Common myeloid progenitor, CD34-positive (primary cell): Measurements from ENCODE around the gene CRTC1.

Experiments used
- CTCF ChIA-PET: fragments of 350-600 bp; sonication (Branson Sonifier 250); formaldehyde crosslinking; loops from one replicate; lab custom pipeline; 2021; ENCODE audit warnings: antibody characterized with exemption; lab: Charles Lee
- POLR2A ChIA-PET: fragments of 350-600 bp; sonication (Branson Sonifier 250); formaldehyde crosslinking; loops from one replicate; lab custom pipeline; 2021; ENCODE audit warnings: antibody characterized with exemption; lab: Charles Lee
- DNase-seq, 3 donors: peaks; one replicate each; pipeline versions ENCODE4 v3.0.0 to v3.0.0-alpha.2; 2013
- H3K27ac ChIP-seq, 2 experiments: 1 replicate in 1 of 2; 2 replicates in 1 of 2; pipeline ENCODE4 v1.7.0; 2013; ENCODE audit warnings: inconsistent platforms in 2 of 2, low read length in 2 of 2, mild to moderate bottlenecking in 2 of 2, low read depth in 1 of 2, moderate library complexity in 1 of 2; ENCODE audit not compliant: severe bottlenecking in 2 of 2, insufficient read depth in 1 of 2, poor library complexity in 1 of 2
- H3K27me3 ChIP-seq, 5 experiments: replicated peaks in 2 of 5; 1 replicate in 3 of 5; 2 replicates in 2 of 5; pipeline versions ENCODE4 v1.6.1 to v1.7.0; 2013; ENCODE audit warnings: low read length in 4 of 5, mild to moderate bottlenecking in 2 of 5, moderate library complexity in 2 of 5, inconsistent platforms in 1 of 5; ENCODE audit not compliant: insufficient read depth in 5 of 5, control insufficient read depth in 4 of 5
- H3K36me3 ChIP-seq, 4 experiments: 1 replicate in 2 of 4; 2 replicates in 2 of 4; pipeline versions ENCODE4 v1.6.1 to v1.7.0; 2013; ENCODE audit warnings: low read length in 3 of 4, control low read depth in 1 of 4, mild to moderate bottlenecking in 1 of 4; ENCODE audit not compliant: control insufficient read depth in 4 of 4, insufficient read depth in 4 of 4
- H3K4me1 ChIP-seq, 4 experiments: 1 replicate in 3 of 4; 2 replicates in 1 of 4; pipeline versions ENCODE4 v1.6.1 to v1.7.1; 2013; ENCODE audit warnings: low read length in 3 of 4, mild to moderate bottlenecking in 3 of 4, control low read depth in 1 of 4, inconsistent platforms in 1 of 4, moderate library complexity in 1 of 4; ENCODE audit not compliant: control insufficient read depth in 4 of 4, insufficient read depth in 4 of 4; ENCODE audit errors: control extremely low read depth in 1 of 4
- H3K4me3 ChIP-seq, 7 experiments: 1 replicate in 4 of 7; 2 replicates in 3 of 7; pipeline versions ENCODE4 v1.5.1 to v1.7.0; 2013; ENCODE audit warnings: mild to moderate bottlenecking in 7 of 7, low read length in 6 of 7, moderate library complexity in 6 of 7, inconsistent platforms in 2 of 7, low read depth in 2 of 7, control low read depth in 1 of 7; ENCODE audit not compliant: insufficient read depth in 4 of 7, control insufficient read depth in 1 of 7; ENCODE audit errors: extremely low read depth in 1 of 7
- H3K9me3 ChIP-seq, 5 experiments: 1 replicate in 4 of 5; 2 replicates in 1 of 5; pipeline versions ENCODE4 v1.6.1 to v1.7.1; 2013; ENCODE audit warnings: low read length in 4 of 5, mild to moderate bottlenecking in 2 of 5, inconsistent platforms in 1 of 5, low read depth in 1 of 5, moderate library complexity in 1 of 5; ENCODE audit not compliant: control insufficient read depth in 4 of 5, insufficient read depth in 2 of 5; ENCODE audit errors: control extremely low read depth in 1 of 5
- WGBS: methylation state at CpG from one replicate; pipeline ENCODE4 v1.1.5; 2013; ENCODE audit not compliant: insufficient coverage; 5-methylcytosine and 5-hydroxymethylcytosine counted together

CRTC1 gene

GRCh38 chr19:18647371-18647767 lies 36.1 kb upstream of the CRTC1 start:
- Histone ChIP-seq H3K36me3 (peaks cover 0 to 5% (median under 1%) of the 10 kb centered on the region in 4 experiments), H3K4me3 (no peak overlapping the region), H3K9me3 (no peaks in the 10 kb centered on the region), H3K27me3 (no peaks in the 10 kb centered on the region), H3K4me1 (peaks cover 0 to 52% (median 42%) of the 10 kb centered on the region in 4 experiments), H3K27ac (no peak overlapping the region)
- no peak for DNase-seq
- CTCF ChIA-PET: interaction anchor here (2.1 kb wide), 1 partner anchor 54 kb away, joined by 6 read pairs; no protein-coding TSS in a partner anchor
- 100% methylated on average over 1 of the region's 1 CpG for WGBS
- POLR2A ChIA-PET: no interaction called here

- Histone ChIP-seq H3K27me3 (no peaks in the 10 kb centered on the region), H3K4me1 (peaks cover 0 to 52% (median 42%) of the 10 kb centered on the region in 4 experiments), H3K36me3 (peaks cover 0 to 5% (median under 1%) of the 10 kb centered on the region in 4 experiments), H3K4me3 (no peak overlapping the region), H3K27ac (no peak overlapping the region), H3K9me3 (no peaks in the 10 kb centered on the region)
- DNase-seq: no peak
- CTCF ChIA-PET: interaction anchor here (1.4 to 2.1 kb wide), 2 partner anchors 54 to 159 kb away, joined by 3 to 6 read pairs; no protein-coding TSS in a partner anchor
- POLR2A ChIA-PET: no interaction called here
- WGBS: 96% methylated on average over 8 of the region's 10 CpGs
Measured at GRCh38 chr19:18647807-18648206, 35.7 kb upstream of the CRTC1 start.

- Histone ChIP-seq H3K36me3 (peaks cover 0 to 5% (median under 1%) of the 10 kb centered on the region in 4 experiments), H3K4me1 (peaks cover 0 to 52% (median 42%) of the 10 kb centered on the region in 4 experiments), H3K4me3 (peak overlapping the region in 5 of 7 experiments; percentile 26 to 68 (median 52)), H3K27me3 (no peaks in the 10 kb centered on the region), H3K27ac (no peak overlapping the region), H3K9me3 (no peaks in the 10 kb centered on the region)
- WGBS: 72% methylated on average over 13 of the region's 13 CpGs
- ChIA-PET CTCF (interaction anchor here (1.4 to 2.1 kb wide), 2 partner anchors 55 to 160 kb away, joined by 3 to 6 read pairs; no protein-coding TSS in a partner anchor), POLR2A (interaction anchor here (0.6 kb wide), 1 partner anchor 15 kb away, joined by 3 read pairs; no protein-coding TSS in a partner anchor)
- no peak for DNase-seq
Measured at GRCh38 chr19:18648973-18649315, 34.5 kb upstream of the CRTC1 start.

GRCh38 chr19:18649371-18650020 lies 34.0 kb upstream of the CRTC1 start:
- H3K4me1 ChIP-seq: peaks cover 0 to 47% (median 38%) of the 10 kb centered on the region in 4 experiments
- peak in 2 of 3 donors; percentile 69 to 79 for DNase-seq
- peaks cover 0 to 5% (median under 1%) of the 10 kb centered on the region in 4 experiments for H3K36me3 ChIP-seq
- H3K4me3 ChIP-seq: peak overlapping the region in 6 of 7 experiments; percentile 4 to 68 (median 46)
- ChIA-PET POLR2A (interaction anchor here (0.6 kb wide), 1 partner anchor 15 kb away, joined by 3 read pairs; no protein-coding TSS in a partner anchor), CTCF (interaction anchor here (2.1 kb wide), 1 partner anchor 56 kb away, joined by 6 read pairs; no protein-coding TSS in a partner anchor)
- under 1% methylated on average over 21 of the region's 25 CpGs for WGBS
- no peaks in the 10 kb centered on the region for H3K27me3 ChIP-seq
- no peak overlapping the region for H3K27ac ChIP-seq
- no peaks in the 10 kb centered on the region for H3K9me3 ChIP-seq

GRCh38 chr19:18650021-18650390 lies 33.5 kb upstream of the CRTC1 start:
- DNase-seq: no peak
- Histone ChIP-seq H3K27ac (no peak overlapping the region), H3K4me1 (peaks cover 0 to 42% (median 33%) of the 10 kb centered on the region in 4 experiments)

GRCh38 chr19:18650468-18651041 lies 32.9 kb upstream of the CRTC1 start:
- CTCF ChIA-PET: no interaction called here
- no peaks in the 10 kb centered on the region for H3K9me3 ChIP-seq
- H3K27ac ChIP-seq: no peak overlapping the region
- H3K27me3 ChIP-seq: no peaks in the 10 kb centered on the region
- H3K36me3 ChIP-seq: peaks cover 0 to 5% (median under 1%) of the 10 kb centered on the region in 4 experiments
- POLR2A ChIA-PET: no interaction called here
- DNase-seq: no peak
- peaks cover 0 to 38% (median 29%) of the 10 kb centered on the region in 4 experiments for H3K4me1 ChIP-seq
- H3K4me3 ChIP-seq: no peak overlapping the region
- WGBS: 94% methylated on average over 32 of the region's 34 CpGs

More at GRCh38 chr19:18650021-18650390, 33.5 kb upstream of the CRTC1 start:
- POLR2A ChIA-PET: no interaction called here
- 15% methylated on average over 16 of the region's 17 CpGs for WGBS
- H3K4me3 ChIP-seq: peak overlapping the region in 5 of 7 experiments; percentile 24 to 68 (median 52)
- no peaks in the 10 kb centered on the region for H3K9me3 ChIP-seq
- CTCF ChIA-PET: no interaction called here
- H3K36me3 ChIP-seq: peaks cover 0 to 5% (median under 1%) of the 10 kb centered on the region in 4 experiments
- no peaks in the 10 kb centered on the region for H3K27me3 ChIP-seq

GRCh38 chr19:18651300-18651699 lies 32.2 kb upstream of the CRTC1 start:
- CTCF ChIA-PET: no interaction called here
- Histone ChIP-seq H3K27ac (no peak overlapping the region), H3K27me3 (no peaks in the 10 kb centered on the region), H3K4me1 (peaks cover 0 to 38% (median 29%) of the 10 kb centered on the region in 4 experiments), H3K9me3 (no peaks in the 10 kb centered on the region), H3K4me3 (no peak overlapping the region), H3K36me3 (peaks cover 0 to 5% (median under 1%) of the 10 kb centered on the region in 4 experiments)
- 100% methylated on average over 1 of the region's 1 CpG for WGBS
- POLR2A ChIA-PET: no interaction called here
- DNase-seq: no peak
